GM12892 (cell line): ENCODE measurements around the gene ZBTB7A. TPM values are rescaled to one million over a fixed set of nuclear protein-coding genes. Genes with fewer than 3 reads are reported as not detected.

Experiments
- DNase-seq: peaks from one replicate; pipeline ENCODE4 v3.0.0; 2011; ENCODE audit not compliant: insufficient read length
- FAIRE-seq: peaks from 2 replicates; lab custom pipeline; 2011; peaks lifted over from hg19 to GRCh38; lab: Jason Lieb, UNC
- POLR2A ChIP-seq: IDR thresholded peaks from 2 replicates; pipeline ENCODE4 v1.6.1; 2011; ENCODE audit warnings: low read depth, low read length, control low read depth
- POLR2AphosphoS5 ChIP-seq: IDR thresholded peaks from 2 replicates; pipeline ENCODE4 v1.6.1; 2011; ENCODE audit warnings: low read depth, low read length, control low read depth
- TAF1 ChIP-seq: IDR thresholded peaks from 2 replicates; pipeline ENCODE4 v1.6.1; 2011; ENCODE audit warnings: low read depth, mild to moderate bottlenecking, control low read depth, low read length, borderline replicate concordance
- polyA plus RNA-seq: library from polyadenylated mRNA; unstranded; fragments of >200 nt; gene quantifications from one replicate; pipeline ENCODE4 v1.2.1, GENCODE V29; 2012; ENCODE audit warnings: missing spikeins, inconsistent platforms; ENCODE audit not compliant: missing spikeins

ZBTB7A gene
- 3.1 TPM for polyA plus RNA-seq

GRCh38 chr19:4066682-4067395, at the start of gene ZBTB7A:
Gene ZBTB7A, minus strand, starts transcription at chr19:4066899. Its CDS starts 11,667 bp downstream, at chr19:4055232.
- DNase-seq (no peak), FAIRE-seq (peak; percentile 36)
- TF ChIP-seq POLR2A (peak; percentile 59; the same call in 1 of the 2 replicates), POLR2AphosphoS5 (no peak)

GRCh38 chr19:4115818-4116385, 49.2 kb upstream of the ZBTB7A start:
- no peak for FAIRE-seq
- DNase-seq, result peak; percentile 35
- TF ChIP-seq POLR2AphosphoS5, result no peak
- TF ChIP-seq POLR2A, result no peak
- TF ChIP-seq TAF1, result no peak

GRCh38 chr19:4115050-4115817, 48.5 kb upstream of the ZBTB7A start:
- TF ChIP-seq POLR2A, result 0 out of 2 replicates have a peak, but pooled peaks have one; percentile 25
- no peak for TF ChIP-seq TAF1
- DNase-seq (peak; percentile 86), FAIRE-seq (peak; percentile 98)

GRCh38 chr19:4114181-4114580, 47.5 kb upstream of the ZBTB7A start:
- FAIRE-seq (no peak), DNase-seq (no peak)

GRCh38 chr19:4113398-4114088, 46.8 kb upstream of the ZBTB7A start:
- DNase-seq (no peak), FAIRE-seq (no peak)
- TF ChIP-seq POLR2AphosphoS5 (no peak), POLR2A (no peak), TAF1 (no peak)

More at GRCh38 chr19:4114181-4114580, 47.5 kb upstream of the ZBTB7A start:
- TF ChIP-seq POLR2AphosphoS5 (no peak), TAF1 (no peak), POLR2A (no peak)

GRCh38 chr19:4112367-4112766, 45.7 kb upstream of the ZBTB7A start:
- FAIRE-seq (no peak), DNase-seq (no peak)
- no peak for TF ChIP-seq POLR2AphosphoS5
- no peak for TF ChIP-seq TAF1
- no peak for TF ChIP-seq POLR2A

- DNase-seq (no peak), FAIRE-seq (no peak)
- TF ChIP-seq TAF1 (no peak), POLR2A (no peak), POLR2AphosphoS5 (no peak)
Measured at GRCh38 chr19:4109626-4109945, 42.9 kb upstream of the ZBTB7A start.

GRCh38 chr19:4108767-4109625, 42.3 kb upstream of the ZBTB7A start:
- peak; percentile 81 for DNase-seq
- peak; percentile 63; the same call in 1 of the 2 replicates for TF ChIP-seq TAF1
- TF ChIP-seq POLR2A, result peak; percentile 56
- peak; percentile 51; the same call in 1 of the 2 replicates for TF ChIP-seq POLR2AphosphoS5
- FAIRE-seq, result peak; percentile 98

- TF ChIP-seq TAF1 (no peak), POLR2A (no peak), POLR2AphosphoS5 (no peak)
- DNase-seq (no peak), FAIRE-seq (no peak)
Measured at GRCh38 chr19:4103080-4103433, 36.4 kb upstream of the ZBTB7A start.

GRCh38 chr19:4102339-4103079, 35.8 kb upstream of the ZBTB7A start:
- no peak for DNase-seq
- no peak for FAIRE-seq
- TF ChIP-seq POLR2AphosphoS5, result no peak
- no peak for TF ChIP-seq POLR2A
- TF ChIP-seq TAF1, result no peak
